GM12892 (cell line): ENCODE measurements around the gene NCAPH2.

Experiments used
- POLR2A ChIP-seq: IDR thresholded peaks from 2 replicates; pipeline ENCODE4 v1.6.1; 2011; ENCODE audit warnings: low read depth, low read length, control low read depth
- POLR2AphosphoS5 ChIP-seq: IDR thresholded peaks from 2 replicates; pipeline ENCODE4 v1.6.1; 2011; ENCODE audit warnings: low read depth, low read length, control low read depth

DNA sequence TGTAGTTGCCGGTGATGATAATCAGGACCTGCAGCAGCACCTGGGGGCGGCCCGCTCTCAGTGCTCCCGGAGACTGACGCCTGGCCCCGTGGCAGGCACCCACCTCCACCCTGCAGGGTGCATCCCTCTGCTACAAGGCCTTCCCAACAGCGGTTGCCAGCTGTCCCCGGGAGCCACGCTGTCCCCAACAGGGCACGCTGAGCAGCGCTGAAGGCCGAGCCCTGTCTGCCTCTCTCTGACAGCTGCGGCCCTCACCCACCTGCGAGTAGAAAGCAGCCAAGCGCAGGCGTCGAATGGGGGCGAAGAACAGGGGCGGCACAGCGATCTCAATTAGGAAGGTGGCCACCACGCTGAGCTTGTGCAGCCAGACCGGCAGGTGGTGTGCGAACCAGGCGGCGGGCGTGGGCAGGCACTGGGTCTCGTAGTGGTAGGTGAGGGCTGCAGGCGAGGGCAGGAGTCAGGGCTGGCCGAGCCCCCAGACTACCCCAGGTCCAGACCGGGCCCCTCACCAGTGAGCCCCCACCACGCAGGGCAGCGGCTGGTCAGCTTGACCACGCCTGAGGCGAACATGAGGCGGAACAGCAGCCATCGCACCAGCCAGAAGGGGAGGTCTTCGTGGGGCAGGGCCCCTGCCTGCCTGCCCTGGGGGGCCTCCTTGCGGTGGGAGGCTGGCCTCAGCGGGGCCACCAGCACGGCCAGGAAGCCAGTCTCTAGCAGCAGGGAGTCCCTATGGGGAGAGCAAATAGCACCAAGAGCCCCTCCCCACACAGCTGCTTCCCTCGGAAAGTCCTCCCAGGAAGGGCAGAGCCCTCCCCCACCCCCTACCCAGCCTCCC is 2.0 kb upstream of the NCAPH2 start:
- TF ChIP-seq POLR2AphosphoS5 (no peak), POLR2A (no peak)
